Left ventricle myocardium inferior (tissue), 1 donor: ENCODE results near the gene LRRC8E. TPM values are rescaled to one million over a fixed set of nuclear protein-coding genes. Genes with fewer than 3 reads are reported as not detected.

Experiments
- DNase-seq: peaks from one replicate; pipeline ENCODE4 v3.0.0-alpha.2; 2020
- H3K27ac ChIP-seq: fragments of 200-600 bp; replicated peaks from 2 replicates; pipeline ENCODE4 v1.8.0; 2021
- H3K27me3 ChIP-seq: fragments of 200-600 bp; 2 replicates; pipeline ENCODE4 v1.8.0; 2021; ENCODE audit warnings: low read depth
- H3K36me3 ChIP-seq: fragments of 200-600 bp; 2 replicates; pipeline ENCODE4 v1.8.0; 2021
- H3K4me1 ChIP-seq: fragments of 200-600 bp; 2 replicates; pipeline ENCODE4 v1.8.0; 2021
- H3K4me3 ChIP-seq: fragments of 200-600 bp; 2 replicates; pipeline ENCODE4 v1.8.0; 2021; ENCODE audit warnings: mild to moderate bottlenecking, moderate library complexity
- H3K9me3 ChIP-seq: fragments of 200-600 bp; replicated peaks from 2 replicates; pipeline ENCODE4 v1.8.0; 2021
- intact Hi-C: fragments of 100-400 bp; cut with micrococcal nuclease; formaldehyde crosslinking; loops from one replicate; pipeline ENCODE4 v1.11.0; 2022
- total RNA-seq: library from RNA; stranded (reverse); fragmentation: NEBNext Ultra II Directional; extraction: Animal tissue kit (Norgen Biotek cat#: 25700); gene quantifications from one replicate; pipeline ENCODE4 v1.2.1, GENCODE V29; 2021
- TF ChIP-seq, protein P1 (sequence below): fragments of 200-600 bp; IDR thresholded peaks from 2 replicates; pipeline ENCODE4 v1.8.0; 2021; ENCODE audit warnings: antibody characterized with exemption, mild to moderate bottlenecking, borderline replicate concordance
- donor health status: DM: no; HTN: yes; CAD: no; lungs with severe emphysema.

Gene LRRC8E
- total RNA-seq, 1 donor from 2014 or later = 0.44 TPM

DNA sequence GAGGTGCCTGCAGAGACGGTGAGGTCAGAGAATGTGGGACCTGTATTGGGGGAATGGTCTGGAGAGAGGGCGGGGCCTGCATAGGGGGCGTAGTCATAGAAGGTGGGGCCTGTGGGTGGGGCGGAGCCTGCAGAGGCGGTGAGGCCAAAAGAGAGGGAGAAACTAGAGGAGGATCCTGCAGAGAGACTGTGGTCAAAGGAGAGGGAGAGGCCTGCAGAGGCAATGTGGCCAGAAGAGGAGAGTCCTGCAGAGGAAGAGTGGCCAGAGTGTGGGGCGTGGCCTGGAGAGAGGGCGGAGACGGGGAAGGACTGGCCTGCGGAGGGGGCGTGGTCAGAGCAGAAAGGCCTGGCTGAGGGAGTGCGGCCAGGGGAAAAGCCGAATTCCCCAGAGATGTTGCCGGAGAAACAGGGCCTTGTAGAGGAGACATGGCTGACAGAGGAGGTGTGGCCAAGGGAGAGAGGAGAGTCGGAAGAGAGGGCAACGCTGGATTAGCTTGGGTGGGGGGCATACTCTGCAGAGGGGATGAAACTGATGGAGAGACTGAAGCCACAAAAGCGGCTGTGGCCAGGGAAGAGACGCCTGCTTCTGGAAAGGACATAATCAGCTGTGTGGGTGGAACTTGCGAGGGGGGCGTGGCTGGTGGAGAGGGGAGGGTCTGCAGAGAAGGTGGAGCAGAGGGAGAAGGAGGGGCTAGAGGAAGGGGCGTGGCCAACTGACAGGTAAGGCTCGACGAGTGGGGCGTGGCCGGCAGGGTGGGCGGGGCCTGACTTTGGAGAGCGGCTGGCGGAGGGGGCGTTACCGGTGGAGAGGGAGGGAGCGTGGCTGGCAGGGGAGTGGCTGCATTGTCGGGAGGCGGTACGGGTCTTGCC lies 16.6 kb upstream of the LRRC8E start:
- intact Hi-C loops = no loop called here
- Histone ChIP-seq H3K9me3 (no peaks in the 10 kb centered on the region), H3K27me3 (peaks cover 72% of the 10 kb centered on the region), H3K27ac (peak overlapping the region; percentile 40), H3K4me3 (peak overlapping the region; percentile 49), H3K36me3 (no peaks in the 10 kb centered on the region), H3K4me1 (peaks cover 50% of the 10 kb centered on the region)
- peak; percentile 84 for DNase-seq
- TF ChIP-seq, protein P1, sequence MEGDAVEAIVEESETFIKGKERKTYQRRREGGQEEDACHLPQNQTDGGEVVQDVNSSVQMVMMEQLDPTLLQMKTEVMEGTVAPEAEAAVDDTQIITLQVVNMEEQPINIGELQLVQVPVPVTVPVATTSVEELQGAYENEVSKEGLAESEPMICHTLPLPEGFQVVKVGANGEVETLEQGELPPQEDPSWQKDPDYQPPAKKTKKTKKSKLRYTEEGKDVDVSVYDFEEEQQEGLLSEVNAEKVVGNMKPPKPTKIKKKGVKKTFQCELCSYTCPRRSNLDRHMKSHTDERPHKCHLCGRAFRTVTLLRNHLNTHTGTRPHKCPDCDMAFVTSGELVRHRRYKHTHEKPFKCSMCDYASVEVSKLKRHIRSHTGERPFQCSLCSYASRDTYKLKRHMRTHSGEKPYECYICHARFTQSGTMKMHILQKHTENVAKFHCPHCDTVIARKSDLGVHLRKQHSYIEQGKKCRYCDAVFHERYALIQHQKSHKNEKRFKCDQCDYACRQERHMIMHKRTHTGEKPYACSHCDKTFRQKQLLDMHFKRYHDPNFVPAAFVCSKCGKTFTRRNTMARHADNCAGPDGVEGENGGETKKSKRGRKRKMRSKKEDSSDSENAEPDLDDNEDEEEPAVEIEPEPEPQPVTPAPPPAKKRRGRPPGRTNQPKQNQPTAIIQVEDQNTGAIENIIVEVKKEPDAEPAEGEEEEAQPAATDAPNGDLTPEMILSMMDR = no peak

- peak overlapping the region; percentile 49 for H3K4me3 ChIP-seq
- intact Hi-C loops = no loop called here
- DNase-seq = no peak
Measured at GRCh38 chr19:7872306-7873204, 15.8 kb upstream of the LRRC8E start.

DNA sequence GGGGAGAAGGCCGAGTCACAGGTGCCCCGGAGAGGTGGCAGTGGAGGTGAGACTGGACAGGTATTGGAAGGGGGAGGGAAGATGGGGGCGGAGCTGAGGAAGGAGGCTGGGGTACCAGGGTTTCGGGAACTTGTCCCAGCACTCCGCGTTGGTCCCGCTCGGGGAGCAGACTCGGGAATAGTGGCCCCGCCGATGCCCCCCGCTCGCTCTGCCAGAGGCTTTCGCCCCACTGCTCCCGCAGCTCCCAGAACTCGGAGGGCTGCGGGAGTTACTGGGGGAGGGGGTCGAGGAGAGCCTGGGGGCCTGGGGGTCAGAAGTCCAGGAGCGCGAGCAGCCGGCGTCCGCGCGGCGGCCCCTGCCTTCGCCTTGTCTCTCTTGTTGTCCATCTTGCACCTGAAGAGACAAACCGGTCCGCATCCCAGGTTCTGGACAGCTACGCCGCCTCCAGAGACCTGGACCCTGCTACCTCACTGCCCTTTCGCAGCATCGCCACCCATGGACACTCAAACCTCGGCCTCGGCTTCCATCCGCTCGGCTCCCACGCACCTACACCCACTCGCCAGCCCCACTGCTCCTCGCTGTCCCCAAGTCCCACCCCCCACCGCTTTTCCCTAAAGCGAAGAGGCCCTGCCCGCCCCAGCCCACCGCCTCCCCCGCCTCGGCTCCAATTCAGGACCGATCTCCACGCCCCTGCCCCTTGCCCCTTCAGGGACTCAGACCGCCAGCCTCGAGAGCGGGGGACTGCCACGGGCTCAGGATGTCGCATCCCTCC lies 14.8 kb upstream of the LRRC8E start:
- TF ChIP-seq, protein P1 = no peak
- H3K4me1 ChIP-seq = peaks cover 43% of the 10 kb centered on the region
- intact Hi-C loops = no loop called here
- H3K27ac ChIP-seq = no peak overlapping the region
- no peaks in the 10 kb centered on the region for H3K9me3 ChIP-seq
- DNase-seq = no peak
- peaks cover 59% of the 10 kb centered on the region for H3K27me3 ChIP-seq
- no peaks in the 10 kb centered on the region for H3K36me3 ChIP-seq
- peak overlapping the region; percentile 59 for H3K4me3 ChIP-seq

More at GRCh38 chr19:7872306-7873204, 15.8 kb upstream of the LRRC8E start:
- TF ChIP-seq, protein P1 = no peak
- Histone ChIP-seq H3K27me3 (peaks cover 68% of the 10 kb centered on the region), H3K36me3 (no peaks in the 10 kb centered on the region), H3K4me1 (peaks cover 50% of the 10 kb centered on the region), H3K9me3 (no peaks in the 10 kb centered on the region), H3K27ac (no peak overlapping the region)

GRCh38 chr19:7874076-7874896 lies 14.0 kb upstream of the LRRC8E start, which contains the start of gene PRR36:
TSS of gene PRR36 (minus strand) at chr19:7874390. CDS start at chr19:7873689, 701 bp downstream.
- no peaks in the 10 kb centered on the region for H3K9me3 ChIP-seq
- intact Hi-C loops = no loop called here
- no peak for DNase-seq
- no peaks in the 10 kb centered on the region for H3K36me3 ChIP-seq
- TF ChIP-seq, protein P1 = no peak
- H3K27me3 ChIP-seq = peaks cover 54% of the 10 kb centered on the region
- peaks cover 36% of the 10 kb centered on the region for H3K4me1 ChIP-seq
- no peak within 1 kb of the TSS for H3K27ac ChIP-seq
- peak within 1 kb of the TSS; percentile 59 for H3K4me3 ChIP-seq
